SKM-1 treated with dmso at 0.1 percent for 144 hours (cell line): ENCODE measurements around the gene SIGLEC8.
A peak's percentile ranks its signal among the peaks of the same experiment; 100 is the strongest.
"Not testable (repeated sequence)": the region's sequence is repeated elsewhere in the genome, so short reads cannot be mapped to it uniquely, and the experiment has no call there.

ENCODE experiments used
- DNase-seq: peaks from one replicate; lab custom pipeline; 2025; ENCODE audit not compliant: unreplicated experiment; lab: John Stamatoyannopoulos, UW

SIGLEC8 gene

DNA sequence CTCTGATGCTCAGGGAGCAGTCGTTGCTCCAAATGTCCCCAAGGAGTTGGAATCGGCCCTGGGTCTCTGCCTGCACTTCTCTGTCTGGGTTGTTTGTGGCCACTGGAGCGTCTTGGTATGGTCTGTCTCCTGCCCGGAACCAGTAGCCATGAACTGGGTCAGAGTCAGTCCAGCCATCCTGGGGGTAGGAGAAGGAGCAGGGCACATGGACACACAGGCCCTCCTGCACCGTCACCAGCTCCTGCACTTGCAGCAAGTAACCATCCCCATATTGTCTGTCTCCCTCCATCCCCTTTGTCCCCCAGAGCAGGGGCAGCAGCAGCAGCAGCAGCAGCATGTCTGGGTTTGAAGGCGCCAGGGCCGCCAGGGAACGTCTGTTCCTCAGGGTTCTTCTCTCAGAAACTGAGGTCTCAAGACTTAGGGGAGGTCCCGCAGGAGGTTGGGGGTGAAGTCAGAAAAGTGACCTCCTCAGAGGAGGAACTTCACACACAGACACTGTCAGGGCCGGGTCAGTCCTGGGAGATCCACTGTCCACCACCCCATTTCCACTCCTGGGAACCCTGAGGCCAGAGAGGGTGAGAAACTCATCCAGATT is at the start of gene SIGLEC8:
Gene SIGLEC8 (minus strand): TSS at position 404 of the 595 bp plus-strand sequence. CDS start 67 bp downstream, at position 337.
- no peak for DNase-seq

DNA sequence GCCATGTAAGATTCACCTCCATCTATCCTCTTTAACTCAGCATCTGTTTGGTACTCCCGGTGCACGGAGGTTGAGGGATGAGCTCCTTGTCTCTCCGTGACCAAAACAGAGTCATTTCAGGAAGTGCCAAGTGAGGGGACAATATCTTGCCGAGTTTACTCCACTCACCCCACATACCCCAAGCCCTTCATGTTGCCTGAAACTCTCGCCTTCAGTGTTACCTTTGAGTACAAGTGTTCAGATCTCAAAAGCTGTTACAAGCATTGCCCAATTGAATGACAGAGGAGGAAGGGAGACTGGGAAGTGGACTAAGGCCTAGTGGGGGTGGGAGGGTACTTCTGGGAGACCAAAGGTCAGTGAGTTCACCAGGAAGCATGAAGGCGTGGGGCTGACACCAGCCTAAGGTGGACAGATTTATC is 49.4 kb upstream of the SIGLEC8 start:
- peak; percentile 16 for DNase-seq

DNA sequence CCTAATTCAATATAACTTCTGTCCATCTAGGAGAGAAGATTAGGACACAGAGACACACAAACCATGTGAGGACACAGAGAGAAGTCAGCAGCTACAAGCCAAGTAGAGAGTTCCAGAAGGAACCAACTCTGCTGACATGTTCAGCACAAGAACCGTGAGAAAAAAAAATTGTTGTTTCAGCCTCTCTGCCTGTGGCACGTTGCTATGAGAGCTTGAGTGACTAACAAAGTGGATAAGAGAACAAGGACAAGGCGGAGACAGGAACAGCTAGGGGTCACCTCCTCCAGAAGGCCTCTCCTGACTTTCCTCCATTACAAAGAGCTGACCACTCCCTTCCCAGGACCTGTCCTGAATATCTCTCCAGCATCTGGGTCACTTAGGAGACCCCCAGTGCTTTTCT is 48.9 kb upstream of the SIGLEC8 start:
- no peak for DNase-seq

DNA sequence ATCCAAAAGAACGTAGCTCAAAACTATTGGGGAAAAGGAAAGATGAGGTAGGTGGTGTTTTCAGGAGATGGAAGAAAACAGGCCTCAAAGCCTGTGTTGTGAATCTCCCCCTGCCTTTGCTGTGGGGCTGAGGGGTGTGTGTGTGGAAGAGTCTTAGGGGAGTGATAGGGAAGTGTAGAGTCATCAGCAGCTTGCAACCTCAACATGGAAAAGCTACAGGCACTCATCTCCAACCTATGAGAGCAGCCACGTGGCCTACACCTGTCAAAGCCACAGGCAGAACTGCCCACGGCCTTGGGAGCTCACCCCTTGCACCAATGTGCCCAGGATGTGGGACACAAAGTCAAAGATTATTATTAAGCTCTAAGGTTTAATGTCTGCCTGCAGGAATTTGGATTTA is 47.6 kb upstream of the SIGLEC8 start:
- DNase-seq: no peak

DNA sequence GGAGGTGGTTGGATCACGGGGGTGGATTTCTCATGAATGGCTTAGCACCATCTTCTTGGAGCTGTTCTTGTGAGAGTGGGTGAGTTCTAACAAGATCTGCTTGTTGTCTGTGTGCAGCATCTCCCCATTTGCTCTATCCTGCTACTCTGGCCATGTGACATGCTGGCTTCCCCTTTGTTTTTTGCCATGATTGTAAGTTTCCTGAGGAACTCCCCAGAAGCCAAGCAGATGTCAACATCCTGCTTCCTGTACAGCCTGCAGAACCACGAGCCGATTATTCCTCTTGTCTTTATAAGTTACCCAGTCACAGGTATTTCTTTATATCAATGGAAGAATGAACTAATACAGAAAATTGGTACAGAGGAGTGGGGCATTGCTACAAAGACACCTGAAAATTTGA is 45.6 kb upstream of the SIGLEC8 start:
- no peak for DNase-seq

DNA sequence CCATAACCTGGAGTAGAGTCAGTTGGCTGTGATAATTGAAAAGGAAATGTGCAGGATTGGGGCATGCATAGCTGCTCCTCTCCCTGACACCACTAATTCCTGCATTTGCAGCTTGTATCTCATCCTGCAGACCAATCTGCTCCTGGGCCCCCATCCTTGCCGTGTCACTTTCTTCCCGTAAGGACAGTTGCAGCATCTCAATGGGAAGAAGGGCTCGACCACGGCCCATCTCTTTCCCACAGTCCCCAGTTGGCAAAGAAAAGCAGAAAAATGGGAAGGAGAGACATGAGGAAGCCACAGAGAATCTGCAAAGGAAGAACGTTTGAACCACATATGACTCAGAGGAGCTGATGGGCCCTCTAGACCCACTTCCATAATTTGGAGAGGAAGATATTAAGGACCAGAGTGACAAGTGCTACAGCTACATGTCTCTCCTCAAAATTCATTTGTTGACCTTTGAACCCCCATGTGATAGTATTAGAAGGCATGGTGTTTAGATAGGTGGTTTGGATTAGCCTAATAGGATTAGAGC is 45.1 kb upstream of the SIGLEC8 start:
- no peak for DNase-seq

DNA sequence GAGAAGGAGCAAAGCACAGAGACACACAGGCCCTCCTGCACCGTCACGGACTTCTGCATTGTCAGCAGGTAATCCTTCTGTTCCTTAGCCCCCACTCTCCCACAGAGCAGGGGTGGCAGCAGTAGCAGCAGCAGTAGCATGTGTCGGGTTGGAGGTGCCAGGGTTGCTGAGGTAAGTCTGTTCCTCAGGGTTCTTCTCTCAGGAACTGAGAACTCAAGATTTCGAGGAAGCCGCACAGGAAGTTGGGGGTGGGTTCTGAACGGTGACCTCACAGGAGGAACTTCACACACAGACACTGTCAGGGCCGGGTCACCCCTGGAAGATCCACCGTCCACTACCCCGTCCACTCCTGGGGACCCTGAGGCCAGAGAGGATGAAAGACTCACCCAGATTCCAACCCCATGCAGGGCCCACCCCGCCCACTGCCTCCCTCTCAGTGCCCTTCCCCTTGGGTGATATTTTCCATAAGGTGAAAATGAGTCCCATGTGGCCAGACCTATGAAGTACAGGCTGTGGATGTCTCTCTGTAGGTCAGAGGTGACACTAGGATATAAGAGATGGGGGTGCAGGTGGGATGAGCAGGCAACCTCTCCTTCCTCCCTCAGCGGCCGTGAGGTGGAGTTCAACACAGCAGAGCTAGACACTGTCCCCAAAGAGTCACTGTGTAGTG is 43.5 kb upstream of the SIGLEC8 start, which contains the start of gene SIGLEC12:
Gene SIGLEC12 (minus strand): TSS at position 207 of the 670 bp plus-strand sequence. CDS start 67 bp downstream, at position 140.
- DNase-seq: peak; percentile 33

DNA sequence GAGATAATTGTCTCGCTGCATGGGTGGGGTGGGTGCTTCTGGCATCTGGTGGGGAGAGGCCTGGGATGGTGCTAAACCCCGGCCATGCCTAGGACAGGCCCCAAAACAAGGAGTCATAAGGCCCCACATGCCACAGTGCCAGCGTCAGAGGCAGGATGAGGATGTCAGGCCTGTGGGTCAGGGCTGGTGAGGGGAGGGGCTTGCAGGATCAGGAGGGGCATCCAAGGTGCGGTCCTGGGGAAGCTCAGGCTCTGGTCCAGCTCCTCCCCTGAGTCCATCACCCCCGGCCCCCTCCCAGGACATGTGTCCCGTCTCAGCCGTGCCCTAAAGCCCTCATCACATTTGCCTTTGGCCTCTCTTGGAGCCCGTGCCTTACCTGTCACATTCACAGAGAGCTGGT is 42.7 kb upstream of the SIGLEC8 start:
- DNase-seq: not testable (repeated sequence)

DNA sequence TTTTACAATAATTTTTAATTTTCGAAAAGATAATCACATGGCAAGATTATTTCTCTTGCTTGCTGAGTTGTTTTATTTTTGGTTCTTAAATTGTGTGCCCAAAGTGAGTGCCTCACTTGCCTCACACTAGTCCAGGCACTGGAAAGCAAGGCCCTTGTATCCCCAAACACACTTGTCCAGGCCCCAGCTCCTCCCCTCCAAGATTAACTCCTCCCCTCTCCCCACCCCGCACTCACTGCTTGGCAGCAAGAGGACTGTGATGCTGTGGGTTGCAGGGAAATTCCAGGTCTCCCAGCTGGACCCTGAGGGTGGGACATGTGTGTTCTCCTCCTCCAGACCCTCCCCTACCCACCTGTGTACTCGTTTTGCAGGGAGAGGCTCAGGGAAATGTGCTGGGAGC is 39.4 kb upstream of the SIGLEC8 start:
- no peak for DNase-seq

DNA sequence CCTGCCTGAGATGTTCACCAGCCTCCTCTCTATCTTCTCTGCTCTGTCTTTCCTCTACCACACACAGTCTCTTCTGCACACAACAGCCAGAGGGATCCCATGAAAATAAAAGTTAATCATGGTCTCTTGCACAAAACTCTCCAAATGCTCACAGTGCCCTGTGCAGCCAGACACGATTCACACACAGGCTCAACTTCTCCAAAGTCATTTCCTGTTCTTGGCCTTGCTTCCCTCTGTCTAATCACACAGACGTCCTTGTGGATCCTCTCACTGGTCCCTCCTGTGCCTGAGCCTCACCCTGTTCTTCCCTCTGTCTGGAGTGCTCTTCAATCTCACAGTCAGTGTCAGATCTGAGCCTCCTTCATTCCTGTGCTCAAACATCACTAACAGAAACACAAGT is 35.5 kb upstream of the SIGLEC8 start:
- DNase-seq: no peak

DNA sequence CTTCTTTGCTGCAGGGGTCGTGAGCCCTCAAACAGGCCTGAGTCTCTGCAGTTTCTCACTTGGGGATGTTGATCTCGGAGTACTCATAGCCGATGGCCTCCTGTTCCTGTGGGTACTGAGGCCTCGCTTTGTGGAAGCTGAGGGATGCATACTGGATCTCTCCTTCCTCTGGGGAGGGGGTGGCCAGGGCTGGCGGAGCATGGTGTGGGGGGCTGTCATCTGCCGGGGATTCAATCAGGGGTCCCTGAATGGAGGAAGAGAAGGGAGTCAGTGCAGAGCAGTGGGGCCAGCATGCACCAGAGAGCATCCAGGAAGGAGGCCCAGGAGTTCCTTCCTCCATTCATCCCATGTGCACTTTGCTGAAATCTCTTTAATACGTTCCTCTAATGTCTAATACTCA is 33.3 kb upstream of the SIGLEC8 start:
- no peak for DNase-seq

DNA sequence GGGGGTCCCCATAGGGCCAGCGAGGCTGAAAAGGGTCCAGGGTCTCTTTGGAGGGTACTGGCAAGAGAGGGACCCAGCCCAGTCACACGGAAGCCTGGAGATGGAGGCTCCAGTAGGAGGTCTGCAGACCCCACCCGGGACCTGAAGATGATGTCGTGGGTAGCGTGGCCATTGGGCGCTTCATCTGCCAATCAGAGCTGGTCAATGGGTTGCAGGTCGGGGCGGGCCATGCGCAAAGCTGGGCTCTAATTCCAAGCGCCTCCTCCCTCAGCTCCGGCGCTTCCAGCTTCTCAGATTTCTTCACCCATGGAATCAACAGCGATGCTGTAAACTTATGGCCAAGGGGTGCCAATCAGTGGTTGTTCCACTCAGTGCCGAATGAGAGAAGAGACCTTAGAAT is 32.4 kb upstream of the SIGLEC8 start:
- no peak for DNase-seq

DNA sequence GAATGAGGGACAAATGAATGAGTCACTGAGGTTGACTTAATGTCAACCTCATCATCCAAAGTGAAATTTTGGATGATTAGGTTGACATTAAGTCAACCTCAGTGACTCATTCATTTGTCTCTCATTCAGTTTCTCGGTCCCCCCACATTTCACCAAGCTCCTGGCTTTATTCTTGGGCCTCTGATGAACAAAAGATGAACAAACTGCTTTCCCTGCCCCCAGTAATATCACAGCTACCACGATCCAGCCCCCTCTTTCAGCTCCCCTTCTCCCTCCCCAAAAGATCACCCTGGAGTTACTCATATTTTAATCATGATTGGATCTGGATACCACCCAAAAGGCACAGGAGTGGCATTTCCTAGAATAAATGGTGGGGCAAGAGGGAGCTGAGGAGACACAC is 30.9 kb upstream of the SIGLEC8 start:
- no peak for DNase-seq

DNA sequence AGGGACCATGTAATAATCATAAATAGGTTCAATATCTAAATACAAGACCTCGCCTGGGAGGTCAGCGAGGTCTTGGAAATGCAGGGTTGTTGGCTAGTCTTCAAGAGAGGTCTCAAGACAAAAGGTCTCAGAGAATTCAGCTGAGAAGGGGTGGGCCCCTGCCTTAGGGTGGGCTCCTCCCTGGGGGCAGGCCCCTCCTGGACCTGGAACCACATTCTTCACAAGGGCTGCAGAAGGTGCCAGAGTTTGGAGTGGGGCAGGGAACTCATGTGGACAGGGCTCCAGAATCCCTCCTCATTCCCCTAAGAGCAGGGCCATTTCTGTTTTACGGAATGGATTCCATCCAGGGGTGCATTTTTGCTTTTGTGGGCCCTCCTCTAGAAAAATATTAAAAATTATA is 30.2 kb upstream of the SIGLEC8 start:
- no peak for DNase-seq

DNA sequence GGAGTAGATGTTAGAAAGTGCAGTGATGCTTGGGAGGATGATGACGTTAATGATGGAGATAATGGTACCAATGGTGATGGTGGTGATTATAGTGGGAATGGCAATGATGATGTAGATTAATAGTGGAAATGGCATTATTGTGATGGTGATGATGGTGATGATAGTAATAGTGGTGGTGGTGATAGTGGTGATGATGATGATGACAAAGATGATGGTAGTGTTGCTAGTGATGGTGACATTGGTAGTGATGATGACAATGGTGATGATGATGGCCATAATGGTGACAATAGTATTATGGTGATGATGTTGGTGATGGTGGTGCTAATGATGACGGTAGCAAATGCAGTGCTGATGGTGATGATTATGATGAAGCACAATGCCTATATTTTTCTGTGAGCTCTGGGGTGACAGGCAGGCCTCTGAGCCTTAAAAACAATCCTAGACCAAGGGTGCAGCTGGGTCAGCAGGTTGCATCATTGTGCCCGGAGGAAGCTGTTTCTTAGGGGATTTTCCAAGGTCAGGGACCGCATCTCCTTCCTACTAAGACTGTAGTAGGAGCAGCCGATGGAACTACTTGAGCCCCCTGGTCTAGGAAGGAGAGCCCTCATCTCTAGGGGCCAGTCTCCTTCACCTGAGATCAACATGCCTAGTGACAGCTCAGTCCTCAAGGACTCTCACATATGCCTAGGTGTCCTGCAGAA is 27.9 kb upstream of the SIGLEC8 start:
- no peak for DNase-seq

DNA sequence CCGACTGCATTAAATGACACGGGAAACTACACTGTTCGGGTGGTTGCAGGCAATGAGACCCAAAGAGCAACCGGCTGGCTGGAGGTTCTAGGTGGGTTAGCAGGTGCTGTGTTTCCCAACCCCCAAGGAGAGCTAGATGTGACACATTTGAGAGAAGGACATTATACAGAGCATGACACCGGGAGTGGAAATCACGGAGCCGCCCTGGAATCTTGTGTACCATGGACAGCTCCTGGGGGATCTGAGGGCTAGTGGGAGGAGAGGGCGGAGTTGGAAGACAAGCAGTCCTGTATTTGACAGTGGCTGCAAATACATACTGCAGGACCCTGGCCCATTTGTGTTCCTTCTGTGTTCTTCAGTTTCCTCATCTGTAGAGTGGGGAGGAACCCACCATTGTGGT is 22.3 kb upstream of the SIGLEC8 start:
- DNase-seq: no peak

DNA sequence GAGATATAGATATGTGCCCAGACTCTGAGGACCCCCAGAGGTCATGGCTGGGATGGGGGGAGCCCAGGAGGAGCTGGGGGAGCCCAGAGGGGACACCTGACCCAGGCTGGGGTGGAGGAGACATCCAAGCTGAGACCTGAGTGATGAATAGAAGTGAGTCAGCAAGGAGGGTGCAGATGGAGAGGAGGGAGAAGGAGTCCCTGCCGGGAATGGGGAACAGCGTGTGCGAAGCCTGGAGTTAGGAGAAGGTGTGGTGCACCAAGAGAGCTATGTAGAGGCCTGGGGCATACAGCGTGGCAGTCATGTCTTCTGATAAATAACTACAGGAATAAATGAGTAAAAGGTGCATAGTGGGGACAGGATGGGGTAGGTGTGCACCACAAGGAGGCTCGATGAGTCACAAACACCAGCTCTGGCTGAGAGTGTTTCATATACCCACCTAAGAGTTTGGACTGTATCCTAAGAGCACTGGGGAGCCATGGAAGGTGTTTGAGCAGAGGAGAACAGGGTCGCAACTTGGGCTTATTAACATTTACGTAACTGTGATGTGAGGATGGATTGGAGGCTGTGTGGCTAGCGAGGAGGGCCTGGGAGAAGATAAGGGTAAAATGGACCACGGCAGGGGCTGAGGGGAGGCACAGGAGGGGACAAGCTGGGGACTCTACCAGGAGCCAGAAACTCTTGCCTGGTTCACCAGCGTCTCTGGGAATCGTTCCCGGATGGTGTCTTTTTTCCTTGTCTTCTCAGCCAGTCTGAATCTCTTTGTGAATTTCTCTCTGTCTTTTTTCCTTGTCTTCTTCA is 21.5 kb upstream of the SIGLEC8 start:
- no peak for DNase-seq

DNA sequence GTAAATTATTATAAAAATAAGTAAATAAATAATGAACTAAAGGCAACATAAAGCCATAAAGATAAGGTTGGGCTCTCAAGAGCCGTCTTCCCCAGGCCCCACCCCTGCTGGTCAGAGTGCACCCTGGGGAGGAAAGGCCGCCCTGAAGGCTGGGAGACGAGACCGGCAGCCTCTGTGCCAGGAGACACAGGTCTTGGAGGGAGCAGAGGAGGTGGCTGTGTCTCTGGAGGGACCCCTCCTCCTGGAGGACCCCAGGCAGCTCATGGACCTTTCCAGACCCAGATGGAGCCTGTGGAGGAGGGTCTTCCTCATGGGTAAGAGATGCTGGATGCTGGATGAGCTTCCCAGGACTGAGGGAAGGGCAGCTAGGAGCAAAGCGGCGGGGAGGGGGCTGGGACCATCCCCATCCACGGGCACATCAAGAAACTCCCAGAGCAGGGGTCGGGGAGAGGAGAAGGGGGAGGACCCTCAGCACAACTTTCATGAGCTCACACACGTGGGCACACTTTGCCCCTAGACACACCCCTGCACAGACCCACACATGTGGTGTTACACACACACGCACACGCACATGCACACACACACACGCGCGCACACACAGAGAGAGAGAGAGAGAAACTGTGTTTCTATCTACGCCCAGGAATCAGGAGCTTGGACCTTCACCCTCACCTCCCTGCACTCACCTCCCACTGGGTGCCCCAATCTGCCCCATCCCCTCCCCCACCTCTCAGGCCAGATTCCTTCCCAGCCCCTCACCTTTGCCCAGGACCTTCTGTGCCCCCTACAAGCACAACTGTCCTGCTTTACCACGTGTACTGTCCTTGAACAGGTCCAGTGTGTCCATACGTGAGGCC is 20.4 kb upstream of the SIGLEC8 start, which contains the start of gene CEACAM18:
Gene CEACAM18 (plus strand): TSS at position 159 of the 854 bp plus-strand sequence.
- DNase-seq: no peak

DNA sequence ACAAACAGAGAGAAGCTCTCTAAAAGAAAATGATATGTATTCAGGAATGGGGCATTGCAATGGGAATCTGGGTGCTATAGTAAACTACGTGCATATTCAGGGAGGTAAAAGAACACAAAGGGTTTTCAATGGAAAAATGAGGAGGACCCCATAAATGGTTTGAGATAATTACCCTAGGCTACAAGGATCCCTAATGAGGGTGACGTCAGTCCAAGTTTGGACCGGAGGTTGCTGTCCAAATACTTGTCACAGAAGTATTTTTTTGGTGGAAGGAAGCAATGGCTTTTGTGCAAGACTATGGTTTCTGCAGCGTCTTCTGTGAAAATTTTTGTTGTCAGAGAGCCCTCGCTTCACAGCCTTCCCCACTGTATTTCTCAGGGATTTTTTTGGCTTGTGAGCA is 19.1 kb upstream of the SIGLEC8 start:
- no peak for DNase-seq

DNA sequence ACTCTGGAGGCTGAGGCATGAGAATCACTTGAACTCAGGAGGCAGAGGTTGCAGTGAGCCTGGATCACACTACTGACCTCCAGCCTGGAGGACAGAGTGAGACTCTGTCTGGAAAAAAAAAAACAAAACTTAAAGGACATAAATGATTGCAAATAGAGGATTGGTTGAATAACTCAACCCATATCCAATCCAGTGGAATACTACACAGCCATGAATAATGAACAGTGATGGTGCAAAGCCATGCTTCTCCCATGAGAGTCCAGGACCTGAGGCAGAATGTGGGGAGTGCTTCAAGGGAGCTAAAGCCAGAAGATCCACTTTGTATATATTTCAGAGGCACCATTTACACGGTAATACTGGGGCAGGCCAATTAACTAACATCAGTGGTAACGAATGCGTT is 17.9 kb upstream of the SIGLEC8 start:
- no peak for DNase-seq
